MCF 10A (cell line): ENCODE results near the gene INTU. TPM values are rescaled to one million over a fixed set of nuclear protein-coding genes. Genes with fewer than 3 reads are reported as not detected.
A peak's percentile ranks its signal among the peaks of the same experiment; 100 is the strongest.

Experiments
- BruUV-seq: library from RNA; stranded (reverse); fragments of 400-500 nt; replicated peaks from 2 replicates; lab custom pipeline; 2021; lab: Mats Ljungman, UMichigan
- CTCF ChIA-PET: fragments of 300-600 bp; sonication (Branson Sonifier 250); formaldehyde crosslinking; extraction: SDS; loops from one replicate; lab custom pipeline; 2021; ENCODE audit warnings: antibody characterized with exemption, inconsistent platforms; lab: Yijun Ruan, JAX
- POLR2A ChIA-PET: fragments of 300-600, 350-650 bp; sonication (Branson Sonifier 250); formaldehyde crosslinking; extraction: SDS; loops from one replicate; lab custom pipeline; 2020; ENCODE audit warnings: antibody characterized with exemption, inconsistent platforms; lab: Yijun Ruan, JAX
- DNase-seq: peaks from one replicate; pipeline ENCODE4 v3.0.0-alpha.2; 2018; ENCODE audit not compliant: unreplicated experiment
- H3K27ac Mint-ChIP-seq: one replicate; pipeline ENCODE4 v1.8.0; 2022; ENCODE audit warnings: mild to moderate bottlenecking, low read depth, mixed read lengths; ENCODE audit not compliant: unreplicated experiment
- H3K27me3 Mint-ChIP-seq: one replicate; pipeline ENCODE4 v1.8.0; 2022; ENCODE audit warnings: mixed read lengths; ENCODE audit not compliant: insufficient read depth, unreplicated experiment
- H3K36me3 Mint-ChIP-seq: one replicate; pipeline ENCODE4 v1.8.0; 2022; ENCODE audit warnings: mild to moderate bottlenecking, moderate library complexity, mixed read lengths; ENCODE audit not compliant: insufficient read depth, unreplicated experiment
- H3K4me1 Mint-ChIP-seq: one replicate; pipeline ENCODE4 v1.8.0; 2022; ENCODE audit warnings: mixed read lengths; ENCODE audit not compliant: insufficient read depth, unreplicated experiment
- H3K4me3 Mint-ChIP-seq: one replicate; pipeline ENCODE4 v1.8.0; 2022; ENCODE audit warnings: mild to moderate bottlenecking, moderate library complexity, mixed read lengths; ENCODE audit not compliant: unreplicated experiment
- H3K9me3 Mint-ChIP-seq: one replicate; pipeline ENCODE4 v1.8.0; 2022; ENCODE audit warnings: mixed read lengths; ENCODE audit not compliant: unreplicated experiment
- CTCF ChIP-seq: fragments of 200-600 bp; IDR thresholded peaks from one replicate; pipeline ENCODE4 v1.8.0; 2022; ENCODE audit warnings: antibody characterized with exemption, mild to moderate bottlenecking; ENCODE audit not compliant: unreplicated experiment
- intact Hi-C: fragments of 100-400 bp; cut with micrococcal nuclease; formaldehyde crosslinking; loops from 2 replicates; pipeline ENCODE4 v1.14.1; 2022
- total RNA-seq: library from RNA; stranded (reverse); gene quantifications from 2 replicates; pipeline ENCODE4 v1.2.3, GENCODE V29; 2022

INTU gene
- total RNA-seq, 1 experiment from 2014 or later = 5.9 TPM

GRCh38 chr4:127732623-127733328 is 100.0 kb downstream of the INTU start:
- H3K4me1 Mint-ChIP-seq = no peaks in the 10 kb centered on the region
- no peak overlapping the region for H3K27ac Mint-ChIP-seq
- BruUV-seq = no TSS peak
- peak; percentile 56 for TF ChIP-seq CTCF
- H3K9me3 Mint-ChIP-seq = no peaks in the 10 kb centered on the region
- H3K4me3 Mint-ChIP-seq = no peak overlapping the region
- intact Hi-C loops = loop anchor here (1.0 kb wide), 1 partner anchor 127 kb away; no protein-coding TSS in a partner anchor
- peak; percentile 58 for DNase-seq
- H3K36me3 Mint-ChIP-seq = no peaks in the 10 kb centered on the region
- POLR2A ChIA-PET = interaction anchor here (0.6 to 2.9 kb wide), 11 partner anchors 14 to 1965 kb away, joined by 3 to 25 read pairs (median 3); no protein-coding TSS in a partner anchor
- no peaks in the 10 kb centered on the region for H3K27me3 Mint-ChIP-seq
- CTCF ChIA-PET = interaction anchor here (0.5 to 5.7 kb wide), 33 partner anchors 10 to 583 kb away, joined by 3 to 236 read pairs (median 7); partner anchors contain the start of gene INTU

DNA sequence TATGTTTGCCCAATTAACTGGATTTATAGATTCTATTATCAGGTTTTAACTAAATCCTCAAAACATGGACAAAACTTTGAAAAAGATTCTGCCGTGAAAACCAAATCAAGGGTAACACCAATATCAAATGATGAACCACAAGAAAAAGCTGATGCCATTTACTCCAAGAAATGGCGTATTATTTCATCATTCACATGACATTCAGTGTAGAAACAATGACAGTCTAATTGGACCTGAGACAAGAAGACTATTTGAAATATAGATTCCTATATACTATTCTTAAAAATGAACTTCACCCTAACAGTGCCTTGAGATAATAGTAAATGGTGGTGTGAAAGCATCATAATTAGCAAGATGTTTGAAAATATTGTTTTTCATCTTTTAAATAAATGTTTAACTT is 102.2 kb downstream of the INTU start:
- ChIA-PET POLR2A (no interaction called here), CTCF (interaction anchor here (0.6 to 5.7 kb wide), 4 partner anchors 11 to 197 kb away, joined by 3 to 236 read pairs (median 32); no protein-coding TSS in a partner anchor)
- intact Hi-C loops = no loop called here
- no peaks in the 10 kb centered on the region for H3K36me3 Mint-ChIP-seq
- no peak overlapping the region for H3K4me3 Mint-ChIP-seq
- BruUV-seq = no TSS peak
- H3K27me3 Mint-ChIP-seq = no peaks in the 10 kb centered on the region
- TF ChIP-seq CTCF = no peak
- H3K27ac Mint-ChIP-seq = no peak overlapping the region
- H3K4me1 Mint-ChIP-seq = no peaks in the 10 kb centered on the region
- no peak for DNase-seq
- no peaks in the 10 kb centered on the region for H3K9me3 Mint-ChIP-seq

- CTCF ChIA-PET = interaction anchor here (0.9 to 1.6 kb wide), 3 partner anchors 29 to 135 kb away, joined by 4 to 6 read pairs (median 5); no protein-coding TSS in a partner anchor
- peaks cover 4% of the 10 kb centered on the region for H3K9me3 Mint-ChIP-seq
- H3K27ac Mint-ChIP-seq = peak overlapping the region; percentile 22
- no TSS peak for BruUV-seq
- DNase-seq = no peak
- no peak for TF ChIP-seq CTCF
- intact Hi-C loops = no loop called here
- no peak overlapping the region for H3K4me3 Mint-ChIP-seq
- H3K4me1 Mint-ChIP-seq = no peaks in the 10 kb centered on the region
- H3K27me3 Mint-ChIP-seq = no peaks in the 10 kb centered on the region
- POLR2A ChIA-PET = no interaction called here
- no peaks in the 10 kb centered on the region for H3K36me3 Mint-ChIP-seq
These were observed 104.5 kb downstream of the INTU start for GRCh38 chr4:127737295-127737694.

- TF ChIP-seq CTCF = no peak
- BruUV-seq = no TSS peak
- ChIA-PET POLR2A (no interaction called here), CTCF (interaction anchor here (3.7 kb wide), 1 partner anchor 8 kb away, joined by 21 read pairs; no protein-coding TSS in a partner anchor)
- Mint-ChIP-seq H3K27ac (no peak overlapping the region), H3K36me3 (no peaks in the 10 kb centered on the region), H3K4me1 (no peaks in the 10 kb centered on the region), H3K9me3 (peaks cover 12% of the 10 kb centered on the region), H3K4me3 (no peak overlapping the region), H3K27me3 (no peaks in the 10 kb centered on the region)
- no peak for DNase-seq
- intact Hi-C loops = no loop called here
These were observed 108.5 kb downstream of the INTU start for GRCh38 chr4:127741247-127741646.
